GM21381 (cell line): Measurements from ENCODE around the gene ARMH4.

Experiments
- ATAC-seq: cut with Tn5 transposase; IDR thresholded peaks from one replicate; pipeline ENCODE4 v1.9.1; 2021; ENCODE audit warnings: mild to moderate bottlenecking, moderate library complexity; ENCODE audit not compliant: unreplicated experiment

The ARMH4 gene

GRCh38 chr14:57974896-57975295 lies 177.1 kb downstream of the ARMH4 start:
- no peak for ATAC-seq

GRCh38 chr14:57970594-57970993 lies 181.4 kb downstream of the ARMH4 start:
- no peak for ATAC-seq

- ATAC-seq, result no peak
Measured at GRCh38 chr14:57970175-57970574, 181.8 kb downstream of the ARMH4 start.

GRCh38 chr14:57963071-57963470 lies 188.9 kb downstream of the ARMH4 start:
- no peak for ATAC-seq

- no peak for ATAC-seq
Measured at GRCh38 chr14:57962325-57963035, 189.5 kb downstream of the ARMH4 start.

- no peak for ATAC-seq
Measured at GRCh38 chr14:57961786-57962060, 190.3 kb downstream of the ARMH4 start.

GRCh38 chr14:57960946-57961785 lies 190.8 kb downstream of the ARMH4 start:
- no peak for ATAC-seq

GRCh38 chr14:57957441-57957840 lies 194.6 kb downstream of the ARMH4 start:
- no peak for ATAC-seq
